Neural cell (in vitro differentiated cells): Measurements from ENCODE around the gene SFXN4. TPM values are rescaled to one million over a fixed set of nuclear protein-coding genes. Genes with fewer than 3 reads are reported as not detected.

Experiments
- H2AFZ ChIP-seq: fragments of 200-600, 300-800 bp; sonication (generic), shearing (Covaris generic); 2 replicates; pipeline ENCODE4 v1.6.0; 2014; ENCODE audit warnings: low read depth, mild to moderate bottlenecking, antibody characterized with exemption, low read length, moderate library complexity
- H3F3A ChIP-seq: fragments of 200-600 bp; shearing (Covaris generic); 2 replicates; pipeline ENCODE4 v1.6.1; 2016; ENCODE audit warnings: mild to moderate bottlenecking, moderate library complexity, mixed read lengths, antibody characterized with exemption, low read length; ENCODE audit not compliant: insufficient read depth, poor library complexity, severe bottlenecking
- H3K27ac ChIP-seq: fragments of 200-600, 300-800 bp; sonication (generic), shearing (Covaris generic); 2 replicates; pipeline ENCODE4 v1.5.1; 2014; ENCODE audit warnings: mild to moderate bottlenecking, low read length, moderate library complexity
- H3K27me3 ChIP-seq: fragments of 300-800, 200-600 bp; sonication (generic), shearing (Covaris generic); 2 replicates; pipeline ENCODE4 v1.6.0; 2014; ENCODE audit warnings: mild to moderate bottlenecking, low read depth, low read length, moderate library complexity; ENCODE audit not compliant: insufficient read depth
- H3K36me3 ChIP-seq: fragments of 300-800, 200-600 bp; sonication (generic), shearing (Covaris generic); 2 replicates; pipeline ENCODE4 v1.5.1; 2014; ENCODE audit warnings: mild to moderate bottlenecking, antibody characterized with exemption, low read length, moderate library complexity; ENCODE audit not compliant: insufficient read depth
- H3K4me2 ChIP-seq: fragments of 300-800, 200-600 bp; sonication (generic), shearing (Covaris generic); 2 replicates; pipeline ENCODE4 v1.6.0; 2014; ENCODE audit warnings: mild to moderate bottlenecking, low read length
- H3K4me3 ChIP-seq: fragments of 300-800, 200-600 bp; sonication (generic), shearing (Covaris generic); 2 replicates; pipeline ENCODE4 v1.5.1; 2014; ENCODE audit warnings: mild to moderate bottlenecking, low read length, moderate library complexity
- H3K79me2 ChIP-seq: fragments of 200-600 bp; shearing (Covaris generic); replicated peaks from 2 replicates; pipeline ENCODE4 v1.6.0; 2014; ENCODE audit warnings: mild to moderate bottlenecking, low read length, moderate library complexity; ENCODE audit not compliant: insufficient read depth
- H3K9ac ChIP-seq: fragments of 300-800, 200-600 bp; sonication (generic), shearing (Covaris generic); 2 replicates; pipeline ENCODE4 v1.6.1; 2016; ENCODE audit warnings: mild to moderate bottlenecking, low read length, mixed read lengths
- H3K9me2 ChIP-seq: fragments of 200-600 bp; shearing (Covaris generic); 2 replicates; pipeline ENCODE4 v1.6.1; 2016; ENCODE audit warnings: mild to moderate bottlenecking, low read length, mixed read lengths; ENCODE audit not compliant: insufficient read depth
- H3K9me3 ChIP-seq: fragments of 200-600, 300-800 bp; sonication (generic), shearing (Covaris generic); 2 replicates; pipeline ENCODE4 v1.6.1; 2016; ENCODE audit warnings: mild to moderate bottlenecking, mixed run types, low read length, moderate library complexity, mixed read lengths
- H4K20me1 ChIP-seq: fragments of 200-600 bp; shearing (Covaris generic); 2 replicates; pipeline ENCODE4 v1.6.1; 2016; ENCODE audit warnings: mild to moderate bottlenecking, mixed run types; ENCODE audit not compliant: insufficient read depth
- CTCF ChIP-seq: fragments of 450-650 bp; IDR thresholded peaks from 2 replicates; pipeline ENCODE4 v1.5.1; 2014; ENCODE audit warnings: antibody characterized with exemption, mild to moderate bottlenecking, moderate library complexity; ENCODE audit not compliant: poor library complexity, severe bottlenecking
- EP300 ChIP-seq: fragments of 450-650 bp; conservative IDR thresholded peaks from 2 replicates; pipeline ENCODE4 v1.6.1; 2014; ENCODE audit warnings: antibody characterized with exemption, mild to moderate bottlenecking, moderate library complexity; ENCODE audit not compliant: poor library complexity, severe bottlenecking
- EZH2 ChIP-seq: fragments of 200-600, 300-800 bp; shearing (Covaris generic), sonication (generic); IDR thresholded peaks from 2 replicates; pipeline ENCODE4 v1.6.1; 2014; ENCODE audit warnings: antibody characterized with exemption, low read length, borderline replicate concordance, mild to moderate bottlenecking; ENCODE audit not compliant: insufficient read depth, poor library complexity, severe bottlenecking
- MXI1 ChIP-seq: fragments of 450-650 bp; conservative IDR thresholded peaks from 2 replicates; pipeline ENCODE4 v1.6.1; 2014; ENCODE audit warnings: antibody characterized with exemption, mild to moderate bottlenecking; ENCODE audit not compliant: poor library complexity, severe bottlenecking
- POLR2AphosphoS5 ChIP-seq: IDR thresholded peaks from 2 replicates; pipeline ENCODE4 v1.6.1; 2012
- RAD21 ChIP-seq: fragments of 450-650 bp; conservative IDR thresholded peaks from 2 replicates; pipeline ENCODE4 v1.6.1; 2014; ENCODE audit warnings: antibody characterized with exemption, mild to moderate bottlenecking, moderate library complexity
- REST ChIP-seq: IDR thresholded peaks from 2 replicates; pipeline ENCODE4 v1.6.1; 2012; ENCODE audit warnings: borderline replicate concordance
- SMC3 ChIP-seq: fragments of 450-650 bp; conservative IDR thresholded peaks from 2 replicates; pipeline ENCODE4 v1.6.1; 2014; ENCODE audit warnings: antibody characterized with exemption, mild to moderate bottlenecking, moderate library complexity; ENCODE audit not compliant: poor library complexity
- TAF1 ChIP-seq: IDR thresholded peaks from 2 replicates; pipeline ENCODE4 v1.6.1; 2012; ENCODE audit warnings: low read depth
- polyA plus RNA-seq: library from polyadenylated mRNA; depleted of rRNA; stranded (reverse); fragments of >200 nt; gene quantifications from 2 replicates; pipeline ENCODE4 v1.2.3, GENCODE V29; 2014

SFXN4 gene
- polyA plus RNA-seq, 1 donor from 2014 or later, result 23.7 TPM

DNA sequence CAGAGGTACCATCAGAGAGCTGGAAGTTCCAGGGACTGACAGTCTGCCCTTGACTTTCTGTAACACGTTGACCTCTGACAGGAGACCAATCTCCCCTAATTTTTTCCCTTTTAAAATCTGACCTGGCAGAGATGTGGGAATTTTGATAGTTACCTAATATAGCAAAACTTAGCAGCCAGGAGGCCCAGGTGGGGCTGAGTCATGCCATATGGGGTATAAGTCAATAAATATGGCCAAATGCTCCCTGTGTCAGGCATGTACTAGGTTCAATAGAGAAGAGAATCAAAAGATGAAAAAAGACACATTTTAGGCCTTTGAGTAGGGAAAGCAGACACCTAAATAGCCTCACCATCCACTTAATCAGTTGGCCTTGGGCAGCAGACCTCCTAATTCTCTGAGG, 35.7 kb upstream of the SFXN4 start:
- Histone ChIP-seq H3K27ac (no peak overlapping the region), H3K4me3 (no peak overlapping the region), H4K20me1 (no peaks in the 10 kb centered on the region), H3K79me2 (no peaks in the 10 kb centered on the region), H3K4me2 (no peak overlapping the region), H3K9me3 (no peaks in the 10 kb centered on the region), H2AFZ (no peak overlapping the region), H3K36me3 (no peaks in the 10 kb centered on the region), H3F3A (no peaks in the 10 kb centered on the region), H3K9me2 (no peaks in the 10 kb centered on the region), H3K9ac (no peak overlapping the region), H3K27me3 (no peaks in the 10 kb centered on the region)
- TF ChIP-seq CTCF, result no peak
- no peak for TF ChIP-seq SMC3
- no peak for TF ChIP-seq TAF1
- no peak for TF ChIP-seq EZH2
- TF ChIP-seq RAD21, result no peak
- no peak for TF ChIP-seq POLR2AphosphoS5
- TF ChIP-seq MXI1, result no peak
- TF ChIP-seq EP300, result no peak
- TF ChIP-seq REST, result no peak

GRCh38 chr10:119199231-119199992, 33.9 kb upstream of the SFXN4 start:
- H3K9ac ChIP-seq, result no peak overlapping the region
- H3K27me3 ChIP-seq, result no peaks in the 10 kb centered on the region
- TF ChIP-seq POLR2AphosphoS5 (no peak), SMC3 (peak; percentile 90), CTCF (peak; percentile 94), EP300 (no peak), REST (no peak), RAD21 (peak; percentile 96)
- H4K20me1 ChIP-seq, result no peaks in the 10 kb centered on the region
- H3K27ac ChIP-seq, result no peak overlapping the region
- H3K4me2 ChIP-seq, result no peak overlapping the region
- no peaks in the 10 kb centered on the region for H3K9me2 ChIP-seq
- H2AFZ ChIP-seq, result no peak overlapping the region
- H3K36me3 ChIP-seq, result no peaks in the 10 kb centered on the region
- H3K79me2 ChIP-seq, result no peaks in the 10 kb centered on the region
- no peaks in the 10 kb centered on the region for H3F3A ChIP-seq
- H3K9me3 ChIP-seq, result no peaks in the 10 kb centered on the region
- H3K4me3 ChIP-seq, result no peak overlapping the region
